Esophagus squamous epithelium (tissue), 5 donors: Measurements from ENCODE around the gene SH3PXD2A. TPM values are rescaled to one million over a fixed set of nuclear protein-coding genes. Genes with fewer than 3 reads are reported as not detected.

Source experiments
- DNase-seq: peaks from one replicate; lab custom pipeline; 2025; lab: John Stamatoyannopoulos, UW
- H3K27ac ChIP-seq, 4 donors: fragments of 200-600 bp; sonication (generic); one replicate each; pipeline ENCODE4 v1.5.1; 2016 to 2019; ENCODE audit warnings: mild to moderate bottlenecking in 1 of 4
- H3K27me3 ChIP-seq, 4 donors: fragments of 200-600 bp; sonication (generic); 1 replicate in 3 of 4; 2 replicates in 1 of 4; pipeline versions ENCODE4 v1.5.1 to v1.6.0; 2017 to 2021; ENCODE audit warnings: antibody characterized with exemption in 1 of 4
- H3K36me3 ChIP-seq, 3 donors: fragments of 200-600 bp; sonication (generic); one replicate each; pipeline ENCODE4 v1.5.1; 2016 to 2019
- H3K4me1 ChIP-seq, 3 donors: fragments of 200-600 bp; sonication (generic); one replicate each; pipeline ENCODE4 v1.5.1; 2017 to 2019
- H3K4me3 ChIP-seq, 4 donors: fragments of 200-600 bp; sonication (generic); 1 replicate in 3 of 4; 2 replicates in 1 of 4; pipeline ENCODE4 v1.5.1; 2016 to 2019; ENCODE audit warnings: mild to moderate bottlenecking in 2 of 4, moderate library complexity in 1 of 4
- H3K9me3 ChIP-seq, 3 donors: fragments of 200-600 bp; sonication (generic); one replicate each; pipeline ENCODE4 v1.5.1; 2016 to 2019
- POLR2A ChIP-seq, 4 donors: fragments of 450-650 bp; IDR thresholded peaks; one replicate each; pipeline ENCODE4 v1.6.1; 2017; ENCODE audit warnings: antibody characterized with exemption in 4 of 4, mild to moderate bottlenecking in 4 of 4, moderate library complexity in 3 of 4
- WGBS, 2 donors: methylation state at CpG; one replicate each; pipeline ENCODE4 v1.1.5; 2018; 5-methylcytosine and 5-hydroxymethylcytosine counted together
- intact Hi-C: fragments of 100-400 bp; cut with DNase I; formaldehyde crosslinking; loops from one replicate; pipeline ENCODE4 v1.15.0; 2022
- total RNA-seq, 4 donors: library from RNA; depleted of rRNA; stranded (reverse); fragments of >200 nt; gene quantifications; one replicate each; pipeline ENCODE4 v1.1.0, GENCODE V29; 2016
- TF ChIP-seq, protein P1 (sequence below), 6 experiments: fragments of 450-650 bp in 4 of 6; fragments of 200-600 bp in 2 of 6; sonication (generic) in 2 of 6; IDR thresholded peaks; one replicate each; pipeline ENCODE4 v1.5.1; 2016 to 2019; ENCODE audit warnings: antibody characterized with exemption in 6 of 6, mild to moderate bottlenecking in 4 of 6, moderate library complexity in 4 of 6
- donor health status: DM: yes; HTN: yes; CAD: no.

SH3PXD2A gene
- total RNA-seq, 4 donors from 2014 or later: 25.1 to 57.8 (median 42.7) TPM

DNA sequence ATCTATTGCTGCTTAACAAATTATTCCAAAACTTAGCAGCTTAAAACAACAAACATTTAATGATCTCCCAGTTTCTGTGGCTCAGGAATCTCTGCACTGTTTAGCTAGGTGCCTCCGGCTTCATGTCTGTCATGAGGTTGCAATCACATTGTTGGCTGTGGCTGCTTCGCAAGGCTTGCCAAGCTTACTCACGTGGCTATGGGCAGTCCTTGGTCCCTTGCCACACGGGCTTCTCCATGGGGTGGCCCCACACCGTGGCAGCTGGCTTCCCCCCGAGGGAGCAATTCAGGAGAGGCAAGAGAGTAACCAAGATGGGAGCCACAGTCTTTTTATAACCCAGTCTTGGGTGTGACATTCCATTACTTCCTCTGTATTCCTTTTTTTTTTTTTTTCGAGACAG, 294.5 kb downstream of the SH3PXD2A start:
- H3K27me3 ChIP-seq: peaks cover 0 to 44% (median 2%) of the 10 kb centered on the region in 4 donors
- H3K9me3 ChIP-seq: peaks cover 0 to 3% (median 0%) of the 10 kb centered on the region in 3 donors
- no peaks in the 10 kb centered on the region for H3K36me3 ChIP-seq
- peaks cover 1 to 4% (median 2%) of the 10 kb centered on the region in 3 donors for H3K4me1 ChIP-seq
- no peak overlapping the region for H3K27ac ChIP-seq
- 59 to 60% methylated on average over 6 to 7 of the region's 7 CpGs for WGBS, 2 donors
- DNase-seq: no peak
- intact Hi-C loops: no loop called here
- no peak overlapping the region for H3K4me3 ChIP-seq
- no peak for TF ChIP-seq POLR2A (IDR thresholded peaks at IDR 0.05)
- TF ChIP-seq, protein P1, sequence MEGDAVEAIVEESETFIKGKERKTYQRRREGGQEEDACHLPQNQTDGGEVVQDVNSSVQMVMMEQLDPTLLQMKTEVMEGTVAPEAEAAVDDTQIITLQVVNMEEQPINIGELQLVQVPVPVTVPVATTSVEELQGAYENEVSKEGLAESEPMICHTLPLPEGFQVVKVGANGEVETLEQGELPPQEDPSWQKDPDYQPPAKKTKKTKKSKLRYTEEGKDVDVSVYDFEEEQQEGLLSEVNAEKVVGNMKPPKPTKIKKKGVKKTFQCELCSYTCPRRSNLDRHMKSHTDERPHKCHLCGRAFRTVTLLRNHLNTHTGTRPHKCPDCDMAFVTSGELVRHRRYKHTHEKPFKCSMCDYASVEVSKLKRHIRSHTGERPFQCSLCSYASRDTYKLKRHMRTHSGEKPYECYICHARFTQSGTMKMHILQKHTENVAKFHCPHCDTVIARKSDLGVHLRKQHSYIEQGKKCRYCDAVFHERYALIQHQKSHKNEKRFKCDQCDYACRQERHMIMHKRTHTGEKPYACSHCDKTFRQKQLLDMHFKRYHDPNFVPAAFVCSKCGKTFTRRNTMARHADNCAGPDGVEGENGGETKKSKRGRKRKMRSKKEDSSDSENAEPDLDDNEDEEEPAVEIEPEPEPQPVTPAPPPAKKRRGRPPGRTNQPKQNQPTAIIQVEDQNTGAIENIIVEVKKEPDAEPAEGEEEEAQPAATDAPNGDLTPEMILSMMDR (IDR thresholded peaks at IDR 0.05): no peak

DNA sequence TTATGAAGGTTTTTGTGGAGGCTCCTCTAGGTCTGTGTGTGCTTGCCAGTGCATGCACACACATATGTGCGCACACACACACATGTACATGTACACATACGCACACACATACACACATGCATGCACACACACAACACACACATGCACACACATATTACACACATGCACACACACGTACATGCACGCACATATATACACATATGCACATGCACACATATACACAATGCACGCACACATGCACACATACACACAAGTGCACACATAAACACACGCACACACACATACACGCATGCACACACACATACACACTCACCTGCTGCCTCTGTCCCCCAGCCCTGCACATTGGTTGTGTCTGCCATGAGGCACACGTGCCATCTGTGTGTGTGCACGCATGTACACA, 295.6 kb downstream of the SH3PXD2A start:
- intact Hi-C loops: no loop called here
- Histone ChIP-seq H3K27me3 (peaks cover 0 to 55% (median 2%) of the 10 kb centered on the region in 4 donors), H3K4me1 (peaks cover 9 to 15% (median 13%) of the 10 kb centered on the region in 3 donors), H3K27ac (no peak overlapping the region), H3K36me3 (no peaks in the 10 kb centered on the region), H3K4me3 (no peak overlapping the region), H3K9me3 (peaks cover 0 to 3% (median 0%) of the 10 kb centered on the region in 3 donors)
- DNase-seq: no peak
- 71 to 89% methylated on average over 8 of the region's 9 CpGs for WGBS, 2 donors
- TF ChIP-seq, protein P1 (IDR thresholded peaks at IDR 0.05): no peak
- no peak for TF ChIP-seq POLR2A (IDR thresholded peaks at IDR 0.05)

DNA sequence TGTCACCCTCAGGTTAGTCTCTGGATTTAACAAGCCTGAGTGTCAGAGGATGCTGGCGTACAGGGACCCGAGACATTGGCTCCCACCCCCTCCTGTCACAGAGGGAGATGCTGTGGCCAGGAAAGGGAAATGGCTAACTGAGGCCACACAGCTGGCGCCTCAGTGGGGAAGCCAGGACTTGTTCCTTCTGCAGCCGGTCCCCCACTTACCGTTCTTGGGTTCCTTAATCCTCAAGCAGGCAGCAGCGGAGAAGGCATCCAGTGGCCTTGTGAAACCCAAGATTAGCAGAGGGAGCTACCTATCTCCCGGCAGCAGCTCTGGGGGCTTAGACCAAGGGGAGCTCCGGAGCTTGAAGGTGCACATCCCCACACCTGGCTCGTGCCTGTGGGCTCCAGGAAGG, 296.5 kb downstream of the SH3PXD2A start:
- no peaks in the 10 kb centered on the region for H3K36me3 ChIP-seq
- 66% methylated on average over 7 of the region's 9 CpGs; no CpG with 5 or more reads in 1 of the 2 donors for WGBS, 2 donors
- no peak for TF ChIP-seq POLR2A (IDR thresholded peaks at IDR 0.05)
- TF ChIP-seq, protein P1 (IDR thresholded peaks at IDR 0.05): no peak
- H3K4me3 ChIP-seq: no peak overlapping the region
- peaks cover 12 to 19% (median 13%) of the 10 kb centered on the region in 3 donors for H3K4me1 ChIP-seq
- peaks cover 0 to 3% (median 0%) of the 10 kb centered on the region in 3 donors for H3K9me3 ChIP-seq
- no peak overlapping the region for H3K27ac ChIP-seq
- intact Hi-C loops: no loop called here
- H3K27me3 ChIP-seq: peaks cover 0 to 51% (median 2%) of the 10 kb centered on the region in 4 donors
- no peak for DNase-seq

DNA sequence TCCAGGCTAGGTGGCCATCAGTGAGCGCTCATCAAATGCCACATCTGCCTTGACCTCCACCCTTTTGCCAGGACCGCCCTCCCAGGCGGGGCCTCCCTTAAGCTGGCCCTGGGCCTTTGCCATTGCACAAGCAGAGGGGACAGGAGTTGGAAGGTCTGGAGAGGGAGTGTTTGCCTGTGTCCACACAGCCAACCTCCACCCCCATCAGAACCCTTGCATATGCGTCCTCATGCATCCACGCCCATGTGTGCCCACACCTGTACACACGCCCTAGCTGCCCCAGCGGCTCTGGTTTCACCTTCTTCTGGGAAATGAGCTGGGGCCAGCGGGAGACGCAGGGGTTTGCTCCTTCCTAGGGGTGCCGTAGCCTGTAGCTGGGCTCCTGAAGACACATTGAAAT, 297.9 kb downstream of the SH3PXD2A start:
- WGBS, 2 donors: 84 to 88% methylated on average over 9 to 10 of the region's 10 CpGs
- H3K4me1 ChIP-seq: peaks cover 12 to 19% (median 13%) of the 10 kb centered on the region in 3 donors
- no peak for DNase-seq

DNA sequence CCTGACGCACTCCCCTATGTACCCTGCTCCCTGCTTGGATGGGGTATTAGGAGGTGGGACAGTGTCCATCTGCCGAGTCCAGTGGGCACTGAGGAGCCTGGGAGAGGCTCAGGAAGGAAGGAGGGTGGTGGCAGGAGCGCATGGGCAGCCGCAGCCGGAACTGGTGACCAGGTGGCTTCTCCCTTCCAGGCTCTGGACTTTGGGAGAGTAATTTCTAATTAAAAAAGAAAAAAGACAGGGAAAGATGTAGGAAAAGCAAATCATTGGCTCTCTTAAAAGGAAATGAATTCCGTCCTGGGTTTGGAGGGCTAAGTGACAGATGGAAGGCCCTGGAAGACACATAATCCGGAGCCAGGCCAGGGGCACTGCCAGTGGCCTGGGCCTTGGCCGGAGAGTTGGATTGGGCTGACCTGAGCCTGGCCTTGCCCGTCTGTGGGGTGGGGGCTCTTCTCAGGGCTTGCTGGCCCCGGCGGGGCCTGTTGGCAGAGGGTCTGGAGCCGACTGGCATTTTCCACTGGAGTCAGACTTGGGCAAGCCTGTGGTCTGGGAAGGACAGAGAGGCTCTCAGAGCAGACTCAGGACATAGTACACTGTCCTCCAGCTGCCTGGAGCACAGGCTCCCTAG, 298.9 kb downstream of the SH3PXD2A start:
- Histone ChIP-seq H3K4me1 (peaks cover 12 to 19% (median 13%) of the 10 kb centered on the region in 3 donors), H3K36me3 (no peaks in the 10 kb centered on the region), H3K9me3 (peaks cover 0 to 3% (median 0%) of the 10 kb centered on the region in 3 donors), H3K27me3 (peaks cover 0 to 51% (median 2%) of the 10 kb centered on the region in 4 donors), H3K27ac (no peak overlapping the region), H3K4me3 (no peak overlapping the region)
- intact Hi-C loops: no loop called here
- TF ChIP-seq POLR2A (IDR thresholded peaks at IDR 0.05): no peak
- TF ChIP-seq, protein P1 (IDR thresholded peaks at IDR 0.05): no peak
- DNase-seq: no peak
- 82 to 86% methylated on average over 10 of the region's 12 CpGs for WGBS, 2 donors

More for the DNA sequence above, 297.9 kb downstream of the SH3PXD2A start:
- Histone ChIP-seq H3K27ac (no peak overlapping the region), H3K27me3 (peaks cover 0 to 51% (median 2%) of the 10 kb centered on the region in 4 donors), H3K9me3 (peaks cover 0 to 3% (median 0%) of the 10 kb centered on the region in 3 donors), H3K4me3 (no peak overlapping the region), H3K36me3 (no peaks in the 10 kb centered on the region)
- TF ChIP-seq, protein P1 (IDR thresholded peaks at IDR 0.05): no peak
- no peak for TF ChIP-seq POLR2A (IDR thresholded peaks at IDR 0.05)
- intact Hi-C loops: no loop called here
